HEK293 (cell line): ENCODE data around the gene GNB1.
"Not testable (repeated sequence)": the region's sequence is repeated elsewhere in the genome, so short reads cannot be mapped to it uniquely, and the experiment has no call there.

ENCODE experiments used
- CTCF ChIA-PET: fragments of 350-600 bp; formaldehyde crosslinking; extraction: SDS; loops from one replicate; lab custom pipeline; 2021; ENCODE audit warnings: antibody characterized with exemption; lab: Yijun Ruan, JAX
- POLR2A ChIA-PET: fragments of 300-600 bp; formaldehyde crosslinking; extraction: SDS; loops from one replicate; lab custom pipeline; 2020; ENCODE audit warnings: antibody characterized with exemption, inconsistent platforms; lab: Yijun Ruan, JAX
- H3K27ac ChIP-seq: fragments of 200-500 bp; sonication (Bioruptor generic); 2 replicates; pipeline ENCODE4 v1.5.1; 2014; ENCODE audit warnings: low read depth, low read length, control low read depth, inconsistent platforms; ENCODE audit errors: extremely low read depth
- H3K36me3 ChIP-seq, 2 experiments: fragments of 200-500 bp in 1 of 2; sonication (Bioruptor generic) in 1 of 2; 1 replicate in 1 of 2; 2 replicates in 1 of 2; pipeline ENCODE4 v1.5.1; 2014 to 2017; ENCODE audit warnings: inconsistent platforms in 2 of 2, low read length in 2 of 2; ENCODE audit not compliant: control insufficient read depth in 2 of 2, insufficient read depth in 1 of 2
- H3K4me1 ChIP-seq: fragments of 200-500 bp; sonication (Bioruptor generic); 2 replicates; pipeline ENCODE4 v1.5.1; 2014; ENCODE audit warnings: mild to moderate bottlenecking, low read length, inconsistent platforms; ENCODE audit not compliant: control insufficient read depth, insufficient read depth
- H3K4me3 ChIP-seq: 2 replicates; pipeline ENCODE4 v1.5.1; 2011; ENCODE audit warnings: low read depth, mild to moderate bottlenecking, control low read depth, low read length, moderate library complexity
- H3K9me3 ChIP-seq: fragments of 200-500 bp; sonication (Bioruptor generic); 2 replicates; pipeline ENCODE4 v1.5.1; 2014; ENCODE audit warnings: low read depth, low read length, inconsistent platforms; ENCODE audit not compliant: control insufficient read depth, insufficient read depth
- EGR2 ChIP-seq: fragments of 450-650 bp; formaldehyde crosslinking; IDR thresholded peaks from 2 replicates; pipeline ENCODE4 v1.5.1; 2016; ENCODE audit warnings: low read depth, missing biosample characterization, missing genetic modification characterization
- GLI4 ChIP-seq: fragments of 450-650 bp; formaldehyde crosslinking; IDR thresholded peaks from 2 replicates; pipeline ENCODE4 v1.5.1; 2016; ENCODE audit warnings: missing biosample characterization, missing genetic modification characterization
- GLIS2 ChIP-seq: fragments of 450-650 bp; formaldehyde crosslinking; IDR thresholded peaks from 2 replicates; pipeline ENCODE4 v1.5.1; 2016; ENCODE audit warnings: missing biosample characterization, missing genetic modification characterization
- MZF1 ChIP-seq: fragments of 450-650 bp; formaldehyde crosslinking; IDR thresholded peaks from 2 replicates; pipeline ENCODE4 v1.5.1; 2017; ENCODE audit warnings: missing biosample characterization, missing genetic modification characterization, borderline replicate concordance
- SP2 ChIP-seq: fragments of 450-650 bp; formaldehyde crosslinking; IDR thresholded peaks from 2 replicates; pipeline ENCODE4 v1.5.1; 2016; ENCODE audit warnings: missing biosample characterization, missing genetic modification characterization
- ZBTB1 ChIP-seq: fragments of 450-650 bp; formaldehyde crosslinking; IDR thresholded peaks from 2 replicates; pipeline ENCODE4 v1.5.1; 2016; ENCODE audit warnings: missing biosample characterization, missing genetic modification characterization
- ZIC2 ChIP-seq: fragments of 450-650 bp; formaldehyde crosslinking; IDR thresholded peaks from 2 replicates; pipeline ENCODE4 v1.5.1; 2016; ENCODE audit warnings: missing biosample characterization, missing genetic modification characterization
- ZNF184 ChIP-seq: fragments of 450-650 bp; IDR thresholded peaks from 2 replicates; pipeline ENCODE4 v1.5.1; 2018; ENCODE audit warnings: missing biosample characterization, mild to moderate bottlenecking, missing genetic modification characterization
- ZNF37A ChIP-seq: fragments of 450-650 bp; IDR thresholded peaks from 2 replicates; pipeline ENCODE4 v1.5.1; 2018; ENCODE audit warnings: missing biosample characterization, missing genetic modification characterization
- ZNF391 ChIP-seq: fragments of 450-650 bp; formaldehyde crosslinking; IDR thresholded peaks from 2 replicates; pipeline ENCODE4 v1.5.1; 2016; ENCODE audit warnings: low read depth, missing biosample characterization, missing genetic modification characterization, borderline replicate concordance
- ZNF623 ChIP-seq: fragments of 450-650 bp; formaldehyde crosslinking; IDR thresholded peaks from 2 replicates; pipeline ENCODE4 v1.5.1; 2016; ENCODE audit warnings: missing biosample characterization, missing genetic modification characterization
- ZNF654 ChIP-seq: fragments of 450-650 bp; formaldehyde crosslinking; IDR thresholded peaks from 2 replicates; pipeline ENCODE4 v1.5.1; 2016; ENCODE audit warnings: low read depth, missing biosample characterization, missing genetic modification characterization
- ZSCAN23 ChIP-seq: fragments of 450-650 bp; formaldehyde crosslinking; IDR thresholded peaks from 2 replicates; pipeline ENCODE4 v1.5.1; 2016; ENCODE audit warnings: missing biosample characterization, missing genetic modification characterization
- TF ChIP-seq, protein P1 (sequence below): fragments of 450-650 bp; formaldehyde crosslinking; IDR thresholded peaks from 2 replicates; pipeline ENCODE4 v1.5.1; 2016; ENCODE audit warnings: missing biosample characterization, missing genetic modification characterization
- TF ChIP-seq, protein P2 (sequence below): fragments of 450-650 bp; formaldehyde crosslinking; IDR thresholded peaks from 2 replicates; pipeline ENCODE4 v1.5.1; 2016; ENCODE audit warnings: missing biosample characterization, missing genetic modification characterization

Gene GNB1

DNA sequence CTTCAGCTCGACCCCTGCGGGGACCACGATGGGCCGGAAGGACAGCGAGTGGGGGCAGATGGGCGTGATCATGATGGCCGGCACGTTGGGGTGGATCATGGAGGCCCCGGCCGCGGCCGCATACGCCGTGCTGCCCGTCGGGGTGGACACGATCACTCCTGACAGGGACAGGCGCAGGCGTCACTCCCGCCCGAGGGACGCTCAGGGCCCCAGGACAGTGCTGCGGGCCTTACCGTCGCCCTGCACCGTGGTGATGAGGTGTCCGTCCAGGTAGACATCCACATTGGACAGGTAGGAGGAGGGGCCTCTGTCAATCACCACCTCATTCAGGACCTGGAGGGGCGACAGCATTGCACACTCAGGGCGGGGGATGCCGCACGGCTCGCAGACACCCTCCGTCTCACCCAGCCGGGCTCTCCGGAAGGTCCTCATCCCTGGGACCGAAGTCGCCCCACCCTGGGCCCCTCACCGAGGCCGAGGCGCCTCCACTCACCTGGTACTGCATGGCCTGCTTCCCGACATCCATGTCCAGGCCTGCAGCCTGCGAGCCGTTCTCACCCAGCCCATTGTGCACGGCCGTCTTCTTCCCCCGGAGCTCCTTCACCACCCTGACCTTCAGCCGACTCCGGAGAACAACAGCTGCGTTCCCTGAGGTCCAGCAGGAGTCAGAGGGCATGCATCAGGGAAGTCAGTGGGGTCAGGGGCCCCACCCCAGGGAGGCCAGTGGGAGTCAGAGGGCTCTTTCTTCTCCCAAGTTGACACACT, 136.7 kb downstream of the GNB1 start:
- CTCF ChIA-PET = interaction anchor here (0.7 kb wide), 1 partner anchor 128 kb away, joined by 3 read pairs; no protein-coding TSS in a partner anchor
- peaks cover 0 to 72% of the 10 kb centered on the region in 2 experiments; a peak in 2 of 3 replicates for H3K36me3 ChIP-seq

DNA sequence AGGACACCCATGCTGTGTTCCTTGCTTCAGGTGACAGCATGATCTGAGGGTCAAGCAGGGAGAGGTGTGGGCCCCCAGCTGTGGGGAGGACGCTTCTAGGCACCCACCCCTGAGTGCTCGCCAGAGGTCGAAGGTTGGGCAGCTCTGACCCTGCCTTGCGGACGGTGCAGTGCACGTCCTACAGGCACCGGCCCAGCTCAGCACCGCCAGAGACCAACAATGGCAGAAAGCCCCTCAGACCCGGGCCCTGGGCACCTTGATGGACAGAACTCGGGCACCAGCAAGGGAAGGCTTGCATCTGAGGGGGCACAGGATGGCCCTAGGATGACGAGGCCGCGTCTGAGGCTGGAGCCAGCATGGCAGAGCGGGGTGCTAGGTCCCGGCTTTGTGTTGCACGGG, 137.3 kb downstream of the GNB1 start:
- H3K27ac ChIP-seq = no peak overlapping the region
- no peaks in the 10 kb centered on the region for H3K4me1 ChIP-seq
- ChIA-PET CTCF (no interaction called here), POLR2A (no interaction called here)
- no peak for TF ChIP-seq ZNF654
- 0 out of 2 replicates have a peak, but pooled peaks have one; percentile 11 for TF ChIP-seq ZIC2 (tag by site-specific recombination)
- no peak overlapping the region for H3K4me3 ChIP-seq
- peaks cover 0 to 66% of the 10 kb centered on the region in 2 experiments; a peak in 2 of 3 replicates for H3K36me3 ChIP-seq
- no peaks in the 10 kb centered on the region for H3K9me3 ChIP-seq

More for the DNA sequence above, 136.7 kb downstream of the GNB1 start:
- Histone ChIP-seq H3K4me3 (no peak overlapping the region), H3K9me3 (no peaks in the 10 kb centered on the region), H3K4me1 (no peaks in the 10 kb centered on the region), H3K27ac (no peak overlapping the region)
- TF ChIP-seq ZNF37A (tag by site-specific recombination) = no peak
- TF ChIP-seq MZF1 (tag by site-specific recombination) = no peak
- POLR2A ChIA-PET = no interaction called here

DNA sequence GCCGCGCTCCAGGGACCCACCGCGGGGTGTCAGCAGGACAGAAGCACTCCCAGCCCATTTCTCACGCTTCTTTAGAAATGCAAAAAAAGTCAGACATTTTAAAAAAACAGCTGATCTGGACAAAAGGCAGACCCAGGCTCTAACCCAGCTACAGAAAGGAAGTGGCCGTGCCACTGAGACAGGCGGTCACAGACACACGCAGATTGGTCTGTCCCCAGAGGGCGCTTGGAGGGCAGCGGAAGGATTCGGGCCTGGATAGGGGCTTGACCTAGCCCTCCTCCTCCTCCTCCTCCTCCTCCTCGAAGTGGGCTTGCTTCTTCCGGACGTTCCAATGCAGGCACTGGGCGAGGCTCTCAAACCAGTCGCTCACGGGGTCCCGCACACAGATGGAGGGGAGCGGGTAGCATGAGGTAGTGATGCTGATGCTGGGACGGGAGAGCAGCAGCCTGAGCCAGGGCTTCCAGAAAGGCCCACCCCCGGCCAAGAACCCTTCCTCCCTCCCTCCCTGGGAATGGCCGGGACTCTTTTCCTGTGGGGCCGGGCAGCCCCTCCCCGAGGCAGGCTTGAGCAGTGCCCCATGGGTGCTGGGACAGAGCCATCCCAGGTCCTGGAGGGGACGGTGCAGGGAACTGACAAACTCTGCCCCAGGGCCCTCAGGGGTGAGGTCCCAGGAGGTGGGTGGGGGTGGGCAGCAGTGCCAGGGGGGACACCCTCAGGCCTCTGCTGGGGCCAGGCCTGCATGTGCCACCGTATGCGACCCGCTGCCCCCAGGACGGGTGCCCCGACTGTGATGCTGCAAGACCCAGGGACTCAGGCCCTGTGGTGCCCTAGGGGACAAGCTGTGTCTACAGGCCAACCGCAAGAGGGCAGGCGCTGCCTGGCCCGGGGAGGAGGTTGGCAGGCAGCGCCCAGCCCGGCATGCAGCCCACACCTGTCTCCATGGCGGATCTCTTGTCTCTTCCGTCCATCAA, 138.0 kb downstream of the GNB1 start:
- Histone ChIP-seq H3K36me3 (peaks cover 0 to 59% of the 10 kb centered on the region in 2 experiments; a peak in 2 of 3 replicates), H3K27ac (no peak overlapping the region), H3K4me3 (no peak overlapping the region), H3K9me3 (no peaks in the 10 kb centered on the region), H3K4me1 (no peaks in the 10 kb centered on the region)
- no peak for TF ChIP-seq ZSCAN23
- no peak for TF ChIP-seq ZNF391 (tag by site-specific recombination)
- no peak for TF ChIP-seq ZNF184
- no peak for TF ChIP-seq EGR2 (tag by site-specific recombination)
- TF ChIP-seq GLIS2 (tag by site-specific recombination) = peak; percentile 18; the same call in 1 of the 2 replicates
- TF ChIP-seq GLI4 = no peak
- TF ChIP-seq SP2 (tag by site-specific recombination) = peak; percentile 25
- TF ChIP-seq ZBTB1 (tag by site-specific recombination) = no peak
- no peak for TF ChIP-seq ZNF623 (tag by site-specific recombination)
- ChIA-PET CTCF (no interaction called here), POLR2A (no interaction called here)

DNA sequence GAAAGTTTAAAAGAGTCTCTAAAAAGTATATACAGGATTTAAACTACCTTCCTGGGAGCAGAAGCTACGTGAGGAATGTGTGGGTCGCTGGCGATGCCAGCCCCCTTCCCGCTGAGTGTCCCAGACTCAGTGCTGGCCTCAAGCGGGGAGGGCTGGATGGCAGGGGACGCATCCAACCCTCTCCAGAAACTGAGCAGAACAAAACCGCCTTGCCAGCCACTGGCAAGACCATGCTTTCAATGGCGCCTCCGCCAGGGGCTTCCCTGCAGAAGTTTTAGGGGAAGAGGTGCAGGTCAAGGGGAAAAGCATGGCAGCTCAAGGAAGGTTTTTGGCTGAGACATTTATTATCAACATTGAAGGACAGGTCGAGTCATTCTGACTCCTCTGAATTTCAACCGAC, 138.7 kb downstream of the GNB1 start:
- Histone ChIP-seq H3K4me1 (no peaks in the 10 kb centered on the region), H3K4me3 (no peak overlapping the region), H3K27ac (no peak overlapping the region), H3K9me3 (no peaks in the 10 kb centered on the region), H3K36me3 (peaks cover 0 to 51% of the 10 kb centered on the region in 2 experiments; a peak in 2 of 3 replicates)
- no peak for TF ChIP-seq ZNF391 (tag by site-specific recombination)
- TF ChIP-seq, protein P1, sequence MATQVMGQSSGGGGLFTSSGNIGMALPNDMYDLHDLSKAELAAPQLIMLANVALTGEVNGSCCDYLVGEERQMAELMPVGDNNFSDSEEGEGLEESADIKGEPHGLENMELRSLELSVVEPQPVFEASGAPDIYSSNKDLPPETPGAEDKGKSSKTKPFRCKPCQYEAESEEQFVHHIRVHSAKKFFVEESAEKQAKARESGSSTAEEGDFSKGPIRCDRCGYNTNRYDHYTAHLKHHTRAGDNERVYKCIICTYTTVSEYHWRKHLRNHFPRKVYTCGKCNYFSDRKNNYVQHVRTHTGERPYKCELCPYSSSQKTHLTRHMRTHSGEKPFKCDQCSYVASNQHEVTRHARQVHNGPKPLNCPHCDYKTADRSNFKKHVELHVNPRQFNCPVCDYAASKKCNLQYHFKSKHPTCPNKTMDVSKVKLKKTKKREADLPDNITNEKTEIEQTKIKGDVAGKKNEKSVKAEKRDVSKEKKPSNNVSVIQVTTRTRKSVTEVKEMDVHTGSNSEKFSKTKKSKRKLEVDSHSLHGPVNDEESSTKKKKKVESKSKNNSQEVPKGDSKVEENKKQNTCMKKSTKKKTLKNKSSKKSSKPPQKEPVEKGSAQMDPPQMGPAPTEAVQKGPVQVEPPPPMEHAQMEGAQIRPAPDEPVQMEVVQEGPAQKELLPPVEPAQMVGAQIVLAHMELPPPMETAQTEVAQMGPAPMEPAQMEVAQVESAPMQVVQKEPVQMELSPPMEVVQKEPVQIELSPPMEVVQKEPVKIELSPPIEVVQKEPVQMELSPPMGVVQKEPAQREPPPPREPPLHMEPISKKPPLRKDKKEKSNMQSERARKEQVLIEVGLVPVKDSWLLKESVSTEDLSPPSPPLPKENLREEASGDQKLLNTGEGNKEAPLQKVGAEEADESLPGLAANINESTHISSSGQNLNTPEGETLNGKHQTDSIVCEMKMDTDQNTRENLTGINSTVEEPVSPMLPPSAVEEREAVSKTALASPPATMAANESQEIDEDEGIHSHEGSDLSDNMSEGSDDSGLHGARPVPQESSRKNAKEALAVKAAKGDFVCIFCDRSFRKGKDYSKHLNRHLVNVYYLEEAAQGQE = no peak
- TF ChIP-seq, protein P2, sequence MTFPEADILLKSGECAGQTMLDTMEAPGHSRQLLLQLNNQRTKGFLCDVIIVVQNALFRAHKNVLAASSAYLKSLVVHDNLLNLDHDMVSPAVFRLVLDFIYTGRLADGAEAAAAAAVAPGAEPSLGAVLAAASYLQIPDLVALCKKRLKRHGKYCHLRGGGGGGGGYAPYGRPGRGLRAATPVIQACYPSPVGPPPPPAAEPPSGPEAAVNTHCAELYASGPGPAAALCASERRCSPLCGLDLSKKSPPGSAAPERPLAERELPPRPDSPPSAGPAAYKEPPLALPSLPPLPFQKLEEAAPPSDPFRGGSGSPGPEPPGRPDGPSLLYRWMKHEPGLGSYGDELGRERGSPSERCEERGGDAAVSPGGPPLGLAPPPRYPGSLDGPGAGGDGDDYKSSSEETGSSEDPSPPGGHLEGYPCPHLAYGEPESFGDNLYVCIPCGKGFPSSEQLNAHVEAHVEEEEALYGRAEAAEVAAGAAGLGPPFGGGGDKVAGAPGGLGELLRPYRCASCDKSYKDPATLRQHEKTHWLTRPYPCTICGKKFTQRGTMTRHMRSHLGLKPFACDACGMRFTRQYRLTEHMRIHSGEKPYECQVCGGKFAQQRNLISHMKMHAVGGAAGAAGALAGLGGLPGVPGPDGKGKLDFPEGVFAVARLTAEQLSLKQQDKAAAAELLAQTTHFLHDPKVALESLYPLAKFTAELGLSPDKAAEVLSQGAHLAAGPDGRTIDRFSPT (tag by site-specific recombination) = no peak
- ChIA-PET CTCF (no interaction called here), POLR2A (no interaction called here)

DNA sequence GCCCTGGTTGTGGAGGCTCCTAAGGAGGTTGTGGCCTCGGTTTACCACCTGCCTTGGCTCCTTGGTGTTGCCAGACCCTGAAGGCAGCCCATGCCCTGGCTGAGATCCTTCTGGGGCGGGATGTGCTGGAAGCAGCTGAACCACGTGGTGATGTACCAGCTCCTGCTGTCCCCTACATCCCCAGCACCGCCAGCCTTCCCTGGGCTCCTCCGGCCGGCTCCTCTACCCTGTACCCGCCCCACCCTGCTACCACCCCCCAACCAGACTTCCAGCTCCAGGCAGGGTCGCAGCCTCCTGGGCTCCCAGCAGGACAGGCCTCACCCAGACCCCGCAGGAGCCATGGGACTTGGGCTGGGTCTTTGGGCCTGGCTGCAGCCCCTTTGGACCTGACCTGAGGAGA, 140.9 kb downstream of the GNB1 start:
- H3K27ac ChIP-seq, H3K9me3 ChIP-seq, H3K4me1 ChIP-seq, H3K4me3 ChIP-seq, POLR2A ChIA-PET: not testable (repeated sequence)
- CTCF ChIA-PET = interaction anchor here (0.6 kb wide), 1 partner anchor 294 kb away, joined by 3 read pairs; no protein-coding TSS in a partner anchor
- peaks cover 0 to 29% of the 10 kb centered on the region in 2 experiments; a peak in 2 of 3 replicates for H3K36me3 ChIP-seq
